H1 (cell line): ENCODE results near the gene CRTC1. TPM values are rescaled to one million over a fixed set of nuclear protein-coding genes. Genes with fewer than 3 reads are reported as not detected.

Experiments used
- EP300 ChIP-seq, 2 experiments: IDR thresholded peaks; 1 replicate in 1 of 2; 2 replicates in 1 of 2; pipeline ENCODE4 v1.6.1; 2011 to 2012; ENCODE audit warnings: low read depth in 2 of 2, low read length in 2 of 2, mild to moderate bottlenecking in 2 of 2, borderline replicate concordance in 1 of 2, inconsistent platforms in 1 of 2, moderate library complexity in 1 of 2
- PHF8 ChIP-seq: fragments of 200-600 bp; sonication (generic); conservative IDR thresholded peaks from 2 replicates; pipeline ENCODE4 v1.7.1; 2012; ENCODE audit warnings: low read depth, mild to moderate bottlenecking, inconsistent platforms, low read length, moderate library complexity
- RBBP5 ChIP-seq: IDR thresholded peaks from 2 replicates; pipeline ENCODE4 v1.7.1; 2012; ENCODE audit warnings: low read depth, mild to moderate bottlenecking, inconsistent platforms, low read length, moderate library complexity, borderline replicate concordance
- TAF1 ChIP-seq: IDR thresholded peaks from 2 replicates; pipeline ENCODE4 v1.6.1; 2011; ENCODE audit warnings: mild to moderate bottlenecking, low read depth, low read length
- TBP ChIP-seq: IDR thresholded peaks from 2 replicates; pipeline ENCODE4 v1.6.1; 2011; ENCODE audit warnings: low read depth, low read length, improper control_type of control experiment
- polyA plus RNA-seq, 7 experiments: library from polyadenylated mRNA; depleted of rRNA in 3 of 7; stranded (reverse) in 5 of 7; unstranded in 2 of 7; fragments of >200 nt in 5 of 7; fragments of 200-250 nt in 2 of 7; gene quantifications; 1 replicate in 5 of 7; 2 replicates in 1 of 7; 4 replicates in 1 of 7; pipeline versions ENCODE4 v1.2.1 to v1.2.3, GENCODE V29; 2011 to 2013; ENCODE audit warnings: missing spikeins in 2 of 7, mixed read lengths in 2 of 7
- total RNA-seq: library from RNA; stranded (reverse); fragmentation: NEBNext Ultra II Directional; extraction: Animal tissue kit (Norgen Biotek cat#: 25700); gene quantifications from 2 replicates; pipeline ENCODE4 v1.2.1, GENCODE V29; 2021
- TF ChIP-seq, protein P1 (sequence below): fragments of 300-600 bp; sonication (generic); IDR thresholded peaks from 2 replicates; pipeline ENCODE4 v1.7.1; 2012; ENCODE audit warnings: low read length, moderate library complexity, mild to moderate bottlenecking, inconsistent platforms; ENCODE audit not compliant: insufficient replicate concordance

The CRTC1 gene
- total and polyA plus RNA-seq, 2 of the 8 experiments (the other 6 are each of a cell fraction or from before 2014, with no cell fraction given) = 2.9 to 8.5 TPM

DNA sequence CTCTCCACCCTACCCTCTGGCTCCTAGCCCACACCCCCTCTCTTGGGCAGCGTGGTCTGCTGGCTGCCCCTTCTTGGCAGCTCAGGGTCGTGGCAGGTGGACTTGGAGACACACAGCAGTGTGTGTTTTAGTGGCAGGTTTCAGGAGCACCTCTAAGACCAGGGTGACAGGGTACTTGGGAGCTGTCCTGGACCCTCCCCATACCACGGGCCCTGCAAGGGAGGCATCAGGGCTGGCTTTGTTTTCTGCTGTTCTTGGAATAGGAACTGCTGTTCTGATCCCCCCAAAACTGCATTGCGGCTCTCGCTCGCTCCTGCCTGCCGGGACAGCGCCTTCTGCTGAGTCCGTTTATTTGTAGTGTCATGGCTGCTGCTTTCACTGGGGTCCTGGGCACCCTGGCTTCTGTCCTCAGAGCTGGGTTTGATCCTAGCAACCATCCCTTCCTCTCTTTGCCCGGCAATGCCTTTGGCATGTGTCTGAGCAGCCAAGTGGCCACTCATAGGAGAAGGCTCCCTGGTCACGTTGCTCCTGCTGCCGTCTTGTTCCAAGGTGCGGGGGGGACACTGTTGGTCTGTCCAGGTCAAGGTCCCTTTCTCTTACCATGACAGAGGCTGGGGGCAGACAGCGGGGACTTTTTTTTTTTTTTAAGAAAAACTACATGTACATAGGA, 95.5 kb downstream of the CRTC1 start (continued):
- TF ChIP-seq, protein P1, sequence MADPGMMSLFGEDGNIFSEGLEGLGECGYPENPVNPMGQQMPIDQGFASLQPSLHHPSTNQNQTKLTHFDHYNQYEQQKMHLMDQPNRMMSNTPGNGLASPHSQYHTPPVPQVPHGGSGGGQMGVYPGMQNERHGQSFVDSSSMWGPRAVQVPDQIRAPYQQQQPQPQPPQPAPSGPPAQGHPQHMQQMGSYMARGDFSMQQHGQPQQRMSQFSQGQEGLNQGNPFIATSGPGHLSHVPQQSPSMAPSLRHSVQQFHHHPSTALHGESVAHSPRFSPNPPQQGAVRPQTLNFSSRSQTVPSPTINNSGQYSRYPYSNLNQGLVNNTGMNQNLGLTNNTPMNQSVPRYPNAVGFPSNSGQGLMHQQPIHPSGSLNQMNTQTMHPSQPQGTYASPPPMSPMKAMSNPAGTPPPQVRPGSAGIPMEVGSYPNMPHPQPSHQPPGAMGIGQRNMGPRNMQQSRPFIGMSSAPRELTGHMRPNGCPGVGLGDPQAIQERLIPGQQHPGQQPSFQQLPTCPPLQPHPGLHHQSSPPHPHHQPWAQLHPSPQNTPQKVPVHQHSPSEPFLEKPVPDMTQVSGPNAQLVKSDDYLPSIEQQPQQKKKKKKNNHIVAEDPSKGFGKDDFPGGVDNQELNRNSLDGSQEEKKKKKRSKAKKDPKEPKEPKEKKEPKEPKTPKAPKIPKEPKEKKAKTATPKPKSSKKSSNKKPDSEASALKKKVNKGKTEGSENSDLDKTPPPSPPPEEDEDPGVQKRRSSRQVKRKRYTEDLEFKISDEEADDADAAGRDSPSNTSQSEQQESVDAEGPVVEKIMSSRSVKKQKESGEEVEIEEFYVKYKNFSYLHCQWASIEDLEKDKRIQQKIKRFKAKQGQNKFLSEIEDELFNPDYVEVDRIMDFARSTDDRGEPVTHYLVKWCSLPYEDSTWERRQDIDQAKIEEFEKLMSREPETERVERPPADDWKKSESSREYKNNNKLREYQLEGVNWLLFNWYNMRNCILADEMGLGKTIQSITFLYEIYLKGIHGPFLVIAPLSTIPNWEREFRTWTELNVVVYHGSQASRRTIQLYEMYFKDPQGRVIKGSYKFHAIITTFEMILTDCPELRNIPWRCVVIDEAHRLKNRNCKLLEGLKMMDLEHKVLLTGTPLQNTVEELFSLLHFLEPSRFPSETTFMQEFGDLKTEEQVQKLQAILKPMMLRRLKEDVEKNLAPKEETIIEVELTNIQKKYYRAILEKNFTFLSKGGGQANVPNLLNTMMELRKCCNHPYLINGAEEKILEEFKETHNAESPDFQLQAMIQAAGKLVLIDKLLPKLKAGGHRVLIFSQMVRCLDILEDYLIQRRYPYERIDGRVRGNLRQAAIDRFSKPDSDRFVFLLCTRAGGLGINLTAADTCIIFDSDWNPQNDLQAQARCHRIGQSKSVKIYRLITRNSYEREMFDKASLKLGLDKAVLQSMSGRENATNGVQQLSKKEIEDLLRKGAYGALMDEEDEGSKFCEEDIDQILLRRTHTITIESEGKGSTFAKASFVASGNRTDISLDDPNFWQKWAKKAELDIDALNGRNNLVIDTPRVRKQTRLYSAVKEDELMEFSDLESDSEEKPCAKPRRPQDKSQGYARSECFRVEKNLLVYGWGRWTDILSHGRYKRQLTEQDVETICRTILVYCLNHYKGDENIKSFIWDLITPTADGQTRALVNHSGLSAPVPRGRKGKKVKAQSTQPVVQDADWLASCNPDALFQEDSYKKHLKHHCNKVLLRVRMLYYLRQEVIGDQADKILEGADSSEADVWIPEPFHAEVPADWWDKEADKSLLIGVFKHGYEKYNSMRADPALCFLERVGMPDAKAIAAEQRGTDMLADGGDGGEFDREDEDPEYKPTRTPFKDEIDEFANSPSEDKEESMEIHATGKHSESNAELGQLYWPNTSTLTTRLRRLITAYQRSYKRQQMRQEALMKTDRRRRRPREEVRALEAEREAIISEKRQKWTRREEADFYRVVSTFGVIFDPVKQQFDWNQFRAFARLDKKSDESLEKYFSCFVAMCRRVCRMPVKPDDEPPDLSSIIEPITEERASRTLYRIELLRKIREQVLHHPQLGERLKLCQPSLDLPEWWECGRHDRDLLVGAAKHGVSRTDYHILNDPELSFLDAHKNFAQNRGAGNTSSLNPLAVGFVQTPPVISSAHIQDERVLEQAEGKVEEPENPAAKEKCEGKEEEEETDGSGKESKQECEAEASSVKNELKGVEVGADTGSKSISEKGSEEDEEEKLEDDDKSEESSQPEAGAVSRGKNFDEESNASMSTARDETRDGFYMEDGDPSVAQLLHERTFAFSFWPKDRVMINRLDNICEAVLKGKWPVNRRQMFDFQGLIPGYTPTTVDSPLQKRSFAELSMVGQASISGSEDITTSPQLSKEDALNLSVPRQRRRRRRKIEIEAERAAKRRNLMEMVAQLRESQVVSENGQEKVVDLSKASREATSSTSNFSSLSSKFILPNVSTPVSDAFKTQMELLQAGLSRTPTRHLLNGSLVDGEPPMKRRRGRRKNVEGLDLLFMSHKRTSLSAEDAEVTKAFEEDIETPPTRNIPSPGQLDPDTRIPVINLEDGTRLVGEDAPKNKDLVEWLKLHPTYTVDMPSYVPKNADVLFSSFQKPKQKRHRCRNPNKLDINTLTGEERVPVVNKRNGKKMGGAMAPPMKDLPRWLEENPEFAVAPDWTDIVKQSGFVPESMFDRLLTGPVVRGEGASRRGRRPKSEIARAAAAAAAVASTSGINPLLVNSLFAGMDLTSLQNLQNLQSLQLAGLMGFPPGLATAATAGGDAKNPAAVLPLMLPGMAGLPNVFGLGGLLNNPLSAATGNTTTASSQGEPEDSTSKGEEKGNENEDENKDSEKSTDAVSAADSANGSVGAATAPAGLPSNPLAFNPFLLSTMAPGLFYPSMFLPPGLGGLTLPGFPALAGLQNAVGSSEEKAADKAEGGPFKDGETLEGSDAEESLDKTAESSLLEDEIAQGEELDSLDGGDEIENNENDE = no peak
- TF ChIP-seq TAF1 (no peak), TBP (no peak), PHF8 (no peak), RBBP5 (no peak), EP300 (IDR thresholded peaks at IDR 0.05; ENCODE audit: borderline replicate concordance in 1 of 2, low read depth in 2 of 2, low read length in 2 of 2) (no peak)
- TF ChIP-seq, all 59 proteins: peak for 0
